Limb (tissue), 2 donors: ENCODE results near the gene HRC.

Source experiments
- DNase-seq, 2 donors: peaks; one replicate each; pipeline ENCODE4 v3.0.0-alpha.2; 2016; ENCODE audit errors: extremely low spot score in 2 of 2

Gene HRC

DNA sequence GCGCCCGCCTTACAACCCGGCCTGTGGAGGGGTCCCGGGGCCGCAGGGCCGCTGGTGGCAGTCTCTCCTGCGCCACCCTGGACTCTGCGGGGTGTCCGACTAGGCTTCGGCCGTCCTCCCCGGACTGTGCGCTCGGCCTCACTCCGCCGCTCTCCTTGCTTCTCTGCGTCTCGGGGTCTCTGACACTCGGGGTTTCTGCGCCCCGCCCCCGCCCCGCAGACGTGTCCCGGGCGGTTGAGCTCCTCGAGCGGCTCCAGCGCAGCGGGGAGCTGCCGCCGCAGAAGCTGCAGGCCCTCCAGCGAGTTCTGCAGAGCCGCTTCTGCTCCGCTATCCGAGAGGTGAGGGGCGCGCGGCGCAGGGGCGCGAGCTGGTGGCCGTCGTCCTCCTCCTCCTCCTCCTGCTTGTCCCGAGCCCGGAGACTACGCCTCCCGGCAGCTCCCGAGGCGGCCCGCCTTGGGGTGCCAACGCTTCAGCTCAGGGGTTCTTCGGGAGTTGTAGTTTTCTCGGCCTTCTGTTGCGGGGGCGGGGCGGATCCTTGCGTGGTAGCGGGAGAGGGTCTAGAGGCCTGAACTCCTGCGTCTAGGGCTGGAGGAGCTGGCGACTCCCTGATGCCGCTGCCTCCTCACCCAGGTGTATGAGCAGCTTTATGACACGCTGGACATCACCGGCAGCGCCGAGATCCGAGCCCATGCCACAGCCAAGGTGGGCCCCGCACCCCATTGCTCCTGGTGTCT is 40.4 kb downstream of the HRC start:
- DNase-seq = peak; percentile 68 to 86

DNA sequence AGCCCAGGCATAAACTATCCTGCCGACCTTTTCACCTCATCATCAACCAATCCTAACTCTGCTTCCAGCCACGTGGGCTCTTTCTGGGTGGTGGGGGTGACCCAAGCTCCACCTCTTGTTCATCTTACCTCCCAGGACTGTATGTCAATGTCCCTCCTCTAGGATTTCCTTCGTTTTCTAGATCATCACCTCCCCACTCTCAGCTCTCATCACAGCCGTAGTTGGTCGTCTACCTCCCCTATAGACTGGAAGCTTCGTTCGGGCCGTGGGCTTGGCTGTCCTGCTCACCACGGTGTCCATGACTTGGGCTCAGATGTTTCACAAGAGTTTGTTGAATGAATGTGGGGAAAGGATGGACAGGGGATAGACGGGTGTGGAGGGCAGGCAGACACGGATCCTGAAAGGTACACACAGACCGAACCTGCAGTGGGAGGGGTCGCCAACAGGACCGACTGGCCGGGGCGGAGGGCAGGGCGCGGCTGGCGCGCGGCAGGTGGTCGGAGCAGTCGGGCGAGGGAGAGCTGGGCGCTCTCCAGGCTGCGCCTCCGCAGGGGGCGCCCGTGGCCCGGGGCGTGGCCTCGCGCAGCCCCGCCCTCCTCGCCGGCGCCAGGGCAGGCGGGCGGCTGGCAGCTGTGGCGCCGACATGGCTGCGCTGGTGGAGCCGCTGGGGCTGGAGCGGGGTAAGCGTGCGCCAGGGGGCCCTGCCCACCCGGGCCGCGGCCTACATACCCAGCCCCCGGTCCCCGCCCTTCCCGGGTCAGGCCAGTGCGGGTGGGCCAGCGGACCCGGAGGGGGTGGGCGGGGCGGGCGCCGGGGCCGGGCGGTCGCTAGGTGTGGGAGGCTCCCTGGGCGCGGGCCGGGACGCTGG is 41.2 kb downstream of the HRC start, which contains the start of gene LIN7B:
Gene LIN7B, plus strand, starts transcription at position 609 of the 868 bp plus-strand sequence. Its CDS starts 35 bp downstream, at position 644.
- peak; percentile 74 to 89 for DNase-seq

DNA sequence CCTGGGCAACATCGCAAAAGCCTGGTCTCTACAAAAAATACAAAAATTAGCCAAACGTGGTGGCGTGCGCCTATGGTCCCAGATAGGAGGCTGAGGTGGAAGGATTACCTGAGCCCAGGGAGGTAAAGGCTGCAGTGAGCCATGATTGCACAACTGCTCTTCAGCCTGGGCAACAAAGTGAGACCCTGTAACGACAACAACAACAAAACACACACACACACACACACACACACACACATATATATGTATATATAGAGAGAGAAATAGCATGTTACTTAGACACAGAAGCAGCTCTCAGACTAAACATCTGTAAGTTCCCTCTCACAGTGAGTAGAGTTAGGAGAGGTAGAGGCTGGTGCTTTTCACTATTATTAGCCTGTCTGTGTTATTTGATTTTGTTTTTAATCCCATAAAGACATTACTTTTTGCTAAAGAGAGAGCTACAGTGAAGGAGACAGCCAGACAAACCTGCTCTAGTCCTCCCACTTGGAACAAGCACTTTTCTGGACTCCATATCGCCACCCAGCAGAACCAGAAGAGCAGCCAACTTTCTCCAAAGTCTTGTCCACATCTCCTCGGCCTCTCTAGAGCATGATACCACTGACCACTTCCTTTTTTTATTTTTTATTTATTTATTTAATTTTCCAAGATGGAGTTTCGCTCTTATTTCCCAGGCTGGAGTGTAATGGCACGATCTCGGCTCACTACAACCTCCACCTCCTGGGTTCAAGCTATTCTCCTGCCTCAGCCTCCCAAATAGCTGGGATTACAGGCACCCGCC is 43.8 kb downstream of the HRC start:
- no peak for DNase-seq

DNA sequence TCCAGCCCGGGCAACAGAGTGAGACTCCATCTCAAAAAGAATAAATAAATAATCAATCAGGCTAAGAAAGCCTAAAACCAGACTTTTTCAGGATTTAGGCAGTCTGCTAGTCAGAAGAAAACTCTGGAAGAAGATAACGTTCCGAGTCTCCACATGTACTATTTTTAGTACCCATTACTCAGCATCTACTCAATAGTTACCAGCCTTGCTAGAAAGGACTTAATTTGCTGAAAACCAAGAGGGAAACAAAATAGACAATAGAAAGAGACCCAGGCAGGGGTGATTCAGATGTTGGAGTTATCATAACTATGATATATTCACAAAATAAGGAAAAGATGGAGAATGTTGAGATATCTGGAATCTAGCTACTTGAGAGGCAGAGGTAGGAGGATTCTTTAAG is 44.6 kb downstream of the HRC start:
- DNase-seq = no peak

DNA sequence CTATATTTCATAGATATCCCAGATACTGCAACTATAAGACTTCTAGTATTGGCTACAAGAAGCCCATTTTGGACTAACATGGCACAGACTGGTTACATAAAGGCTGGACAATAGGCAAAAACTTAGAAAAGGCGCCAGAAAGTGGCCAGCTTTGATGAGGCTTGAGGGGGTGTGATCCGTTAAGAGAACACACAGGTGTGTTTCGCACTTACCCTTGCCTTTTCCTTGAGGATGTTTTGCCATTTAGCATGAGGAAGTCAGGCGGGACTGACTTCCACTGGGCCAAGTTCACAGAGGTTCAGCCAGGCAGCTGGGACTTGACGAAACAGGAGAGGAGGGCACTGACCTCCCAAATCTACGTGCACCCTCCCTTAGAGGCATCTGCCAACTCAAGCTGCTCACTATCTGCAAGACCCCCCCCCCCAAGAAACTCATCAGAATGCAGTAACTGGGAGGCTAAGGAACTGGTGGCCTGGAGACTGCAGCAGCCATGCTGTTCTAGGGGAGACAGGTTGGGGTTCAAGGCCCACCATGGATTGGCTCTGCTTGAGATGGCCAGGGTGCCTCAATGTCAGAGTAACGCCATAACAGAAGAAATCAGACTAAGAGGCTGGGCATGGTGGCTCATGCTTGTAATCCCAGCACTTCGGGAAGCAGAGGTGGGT is 45.5 kb downstream of the HRC start:
- DNase-seq = no peak

DNA sequence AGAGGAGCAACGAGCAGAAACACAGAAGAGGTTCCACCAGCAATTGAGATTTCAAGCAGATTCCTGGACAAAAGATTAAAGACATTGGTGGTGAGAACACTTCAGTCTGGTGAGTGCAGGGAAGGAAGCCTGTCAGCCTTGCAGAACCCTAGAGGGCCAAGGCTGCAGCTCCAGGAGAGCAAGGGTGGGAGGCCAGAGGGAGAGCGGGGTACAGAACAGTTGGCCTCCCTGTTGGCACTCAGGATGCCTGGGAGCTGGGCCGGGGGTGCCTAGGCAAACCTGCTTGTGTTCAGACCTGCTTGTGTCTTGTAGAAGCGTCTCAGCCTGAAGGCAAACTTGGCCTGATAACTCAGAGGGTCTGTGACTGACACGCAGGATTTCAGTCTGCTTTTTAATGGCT is 46.1 kb downstream of the HRC start:
- DNase-seq = no peak

DNA sequence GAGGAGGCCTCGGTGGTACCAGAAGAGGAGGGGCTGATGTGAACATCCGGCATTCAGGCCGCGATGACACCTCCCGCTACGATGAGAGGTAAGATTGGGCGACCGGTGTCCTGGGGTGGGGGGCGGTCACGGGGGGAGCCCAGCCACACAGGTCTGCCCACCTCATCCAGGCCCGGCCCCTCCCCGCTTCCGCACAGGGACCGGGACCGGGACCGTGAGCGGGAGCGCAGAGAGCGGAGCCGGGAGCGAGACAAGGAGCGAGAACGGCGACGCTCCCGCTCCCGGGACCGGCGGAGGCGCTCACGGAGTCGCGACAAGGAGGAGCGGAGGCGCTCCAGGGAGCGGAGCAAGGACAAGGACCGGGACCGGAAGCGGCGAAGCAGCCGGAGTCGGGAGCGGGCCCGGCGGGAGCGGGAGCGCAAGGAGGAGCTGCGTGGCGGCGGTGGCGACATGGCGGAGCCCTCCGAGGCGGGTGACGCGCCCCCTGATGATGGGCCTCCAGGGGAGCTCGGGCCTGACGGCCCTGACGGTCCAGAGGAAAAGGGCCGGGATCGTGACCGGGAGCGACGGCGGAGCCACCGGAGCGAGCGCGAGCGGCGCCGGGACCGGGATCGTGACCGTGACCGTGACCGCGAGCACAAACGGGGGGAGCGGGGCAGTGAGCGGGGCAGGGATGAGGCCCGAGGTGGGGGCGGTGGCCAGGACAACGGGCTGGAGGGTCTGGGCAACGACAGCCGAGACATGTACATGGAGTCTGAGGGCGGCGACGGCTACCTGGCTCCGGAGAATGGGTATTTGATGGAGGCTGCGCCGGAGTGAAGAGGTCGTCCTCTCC is 47.4 kb downstream of the HRC start:
- DNase-seq = no peak

DNA sequence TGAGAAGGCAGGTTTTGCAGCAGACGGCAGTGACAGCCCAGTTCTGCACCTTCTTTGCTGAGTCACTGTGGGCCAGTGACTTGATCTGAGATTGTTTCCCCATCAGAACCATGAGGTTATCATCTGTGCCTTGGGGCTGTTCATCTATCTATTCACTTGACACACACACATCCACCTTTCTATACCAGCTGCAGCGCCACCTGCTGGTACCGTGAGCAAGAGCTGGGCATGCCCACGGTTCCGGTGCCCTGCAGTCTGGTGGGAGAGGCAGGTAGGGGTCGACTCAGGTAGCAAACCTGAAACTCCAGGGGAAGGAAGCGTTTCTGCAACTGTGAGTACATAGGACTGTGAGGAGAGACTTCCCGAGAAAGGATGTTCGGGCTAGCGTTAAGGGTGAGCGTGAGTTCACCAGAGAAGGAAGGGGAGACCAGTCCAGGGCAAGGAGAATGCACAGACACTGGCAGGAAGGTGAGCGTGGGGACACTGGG is 48.5 kb downstream of the HRC start:
- peak in 1 of 2 donors; percentile 68 for DNase-seq

DNA sequence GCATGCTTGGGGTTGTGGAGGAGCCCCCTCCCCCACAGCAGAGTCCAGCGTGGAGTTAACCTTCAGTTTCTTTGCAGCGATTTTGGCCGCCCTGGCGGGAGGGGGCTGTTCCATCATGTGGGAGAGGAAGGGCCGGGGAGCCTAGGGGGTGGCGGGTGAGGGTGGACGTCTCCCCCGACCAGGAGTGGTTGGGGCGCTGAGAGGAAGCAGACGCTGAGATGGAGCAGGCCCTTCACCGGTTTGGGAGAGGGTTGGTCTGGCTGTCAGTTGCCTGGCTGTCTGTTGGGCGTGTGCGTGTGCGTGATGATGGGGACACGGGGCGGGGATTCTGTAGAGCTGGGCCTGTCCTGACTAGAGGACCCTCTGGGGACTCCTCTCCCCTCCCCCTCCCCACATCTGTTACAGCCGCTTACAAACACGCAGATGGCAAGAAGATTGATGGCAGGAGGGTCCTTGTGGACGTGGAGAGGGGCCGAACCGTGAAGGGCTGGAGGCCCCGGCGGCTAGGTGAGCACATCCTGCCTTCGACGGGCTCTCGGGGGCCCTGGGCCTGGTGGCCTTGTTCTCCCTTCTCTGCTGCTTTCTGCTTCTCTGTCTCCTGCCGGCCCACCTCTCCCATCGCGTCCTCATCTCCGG is 50.8 kb downstream of the HRC start:
- peak in 1 of 2 donors; percentile 69 for DNase-seq

DNA sequence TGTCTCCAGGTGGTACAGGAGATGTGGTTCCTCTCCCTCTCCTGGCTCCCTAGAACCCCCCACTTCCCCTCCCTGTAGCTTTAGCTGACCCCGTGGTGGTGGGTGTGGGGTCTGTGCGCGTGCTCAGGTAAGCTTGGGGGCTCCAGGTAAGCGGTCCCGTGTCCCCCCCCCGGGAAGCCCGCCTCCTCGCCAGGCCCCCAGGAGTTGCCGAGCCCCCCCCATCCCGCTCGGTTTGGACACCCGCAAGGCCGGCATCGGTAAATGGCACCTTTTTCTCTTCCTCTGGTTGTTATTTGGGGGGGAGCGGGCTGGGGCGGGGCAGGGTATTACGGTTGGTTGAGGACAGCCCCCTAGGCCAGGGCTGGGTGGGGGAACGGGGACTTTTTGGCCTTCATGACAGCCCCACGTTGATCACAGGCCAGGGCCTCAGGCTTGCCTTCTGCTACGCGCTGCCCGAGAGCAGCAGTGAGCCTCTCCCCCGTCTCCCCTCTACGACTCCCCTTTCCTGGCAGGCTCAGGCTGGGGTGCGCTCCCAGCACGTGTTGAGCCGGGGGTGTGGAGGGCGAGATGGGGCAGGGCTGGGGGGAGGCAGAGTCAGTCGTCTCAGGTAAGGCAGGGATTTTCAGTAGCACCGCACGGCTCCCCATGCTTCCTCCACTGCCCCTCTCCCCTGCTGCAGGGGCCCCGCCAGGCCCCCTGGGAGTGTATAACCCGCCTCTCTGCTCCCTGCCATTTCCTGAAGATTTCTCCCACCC is 51.7 kb downstream of the HRC start:
- DNase-seq = no peak

DNA sequence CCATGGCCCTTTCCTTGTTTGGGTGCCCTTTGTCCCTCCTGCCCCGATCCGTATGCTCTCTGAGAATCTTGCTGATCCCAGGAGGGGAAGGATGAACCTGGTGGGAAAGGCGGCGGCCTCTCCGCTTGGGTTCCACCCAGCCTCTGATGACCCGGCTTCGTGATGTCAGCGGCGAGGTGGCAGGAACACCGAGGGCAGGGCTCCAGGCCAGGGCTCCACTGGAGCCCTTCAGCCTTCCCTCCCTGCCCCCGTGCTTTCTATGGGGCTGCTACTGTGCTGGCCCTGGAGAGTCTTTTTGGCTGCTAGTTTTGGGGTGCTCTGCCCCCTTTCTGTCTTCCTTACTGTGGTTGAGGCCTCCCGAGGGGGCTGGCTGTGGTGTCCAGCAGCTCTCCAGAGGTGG is 52.9 kb downstream of the HRC start:
- DNase-seq = no peak
